Heart left ventricle (tissue), 16 donors: ENCODE results near the gene SP140. TPM values are rescaled to one million over a fixed set of nuclear protein-coding genes. Genes with fewer than 3 reads are reported as not detected.

ENCODE experiments used
- ATAC-seq, 4 donors: fragments of 200-7000 bp; cut with Tn5 transposase; one replicate each; pipeline ENCODE4 v1.9.1; 2020 to 2022; ENCODE audit warnings: moderate library complexity in 4 of 4, mild to moderate bottlenecking in 3 of 4, moderate number of reproducible peaks in 1 of 4
- DNase-seq, 5 donors: peaks; one replicate each; pipeline ENCODE4 v3.0.0-alpha.2; 2020
- H3K27ac ChIP-seq, 12 donors: fragments of 200-600 bp; sonication (generic) in 4 of 12; one replicate each; pipeline versions ENCODE4 v1.5.0 to v1.8.0; 2016 to 2022; ENCODE audit warnings: mild to moderate bottlenecking in 2 of 12
- H3K27me3 ChIP-seq, 9 donors: fragments of 200-600 bp; sonication (generic) in 2 of 9; one replicate each; pipeline versions ENCODE4 v1.5.1 to v1.8.0; 2016 to 2022; ENCODE audit warnings: mild to moderate bottlenecking in 3 of 9
- H3K36me3 ChIP-seq, 9 donors: fragments of 200-600 bp; sonication (generic) in 2 of 9; one replicate each; pipeline versions ENCODE4 v1.5.0 to v1.8.0; 2018 to 2022; ENCODE audit warnings: mild to moderate bottlenecking in 2 of 9
- H3K4me1 ChIP-seq, 12 donors: fragments of 200-600 bp; sonication (generic) in 4 of 12; one replicate each; pipeline versions ENCODE4 v1.5.0 to v1.8.0; 2016 to 2022; ENCODE audit warnings: mild to moderate bottlenecking in 3 of 12
- H3K4me3 ChIP-seq, 12 donors: fragments of 200-600 bp; sonication (generic) in 4 of 12; one replicate each; pipeline versions ENCODE4 v1.5.0 to v1.8.0; 2017 to 2022; ENCODE audit warnings: mild to moderate bottlenecking in 9 of 12, moderate library complexity in 4 of 12
- H3K9me3 ChIP-seq, 12 donors: fragments of 200-600 bp; sonication (generic) in 4 of 12; one replicate each; pipeline versions ENCODE4 v1.5.0 to v1.8.0; 2016 to 2022; ENCODE audit warnings: mild to moderate bottlenecking in 1 of 12
- POLR2A ChIP-seq, 2 donors: fragments of 450-650 bp; IDR thresholded peaks; one replicate each; pipeline ENCODE4 v1.6.1; 2017; ENCODE audit warnings: antibody characterized with exemption in 2 of 2, mild to moderate bottlenecking in 2 of 2, moderate library complexity in 2 of 2
- WGBS, 4 donors: extraction: QIAGEN DNeasy Blood & Tissue Kit in 2 of 4; methylation state at CpG; one replicate each; pipeline versions ENCODE4 v1.1.5 to v1.1.7; 2013 to 2018; 5-methylcytosine and 5-hydroxymethylcytosine counted together
- intact Hi-C, 10 donors: fragments of 100-400 bp; cut with DNase I; formaldehyde crosslinking; loops; one replicate each; pipeline versions ENCODE4 v1.11.1 to v1.14.2; 2022
- polyA plus RNA-seq, 2 donors: library from polyadenylated mRNA; stranded (reverse); fragments of 200-250 nt; gene quantifications; one replicate each; pipeline ENCODE4 v1.2.3, GENCODE V29; 2013
- total RNA-seq, 9 donors: library from RNA; depleted of rRNA in 2 of 9; stranded (reverse); fragments of >200 nt in 2 of 9; fragmentation: NEBNext Ultra II Directional in 3 of 9; extraction: Animal tissue kit (Norgen Biotek cat#: 25700) in 3 of 9; gene quantifications; one replicate each; pipeline versions ENCODE4 v1.1.0 to v1.2.4, GENCODE V29; 2016 to 2023
- TF ChIP-seq, protein P1 (sequence below), 12 donors: fragments of 200-600 bp; sonication (generic) in 4 of 12; IDR thresholded peaks; one replicate each; pipeline versions ENCODE4 v1.5.0 to v1.8.0; 2018 to 2022; ENCODE audit warnings: antibody characterized with exemption in 12 of 12, mild to moderate bottlenecking in 5 of 12
- donor health status: ischemic (EF 13 %, LVEDD 7.1; RV severe dilation, severe dysfunction).
- donor health status: healthy with polysubstance abuse.
- donor health status: DM: no; HTN: yes; CAD: no.
- donor health status: DM: no; HTN: no; CAD: no.
- donor health status: ischemic (EF 25% LVEDD 6.9; RV normal size, moderate dysfunction).
- donor health status: ischemic (EF 25% LVEDD 5.7; RV mildly dilated, moderate dysfunction).
- donor health status: healthy.
- donor health status: DM: yes; HTN: yes; CAD: no.
- donor health status: ischemic (EF 35%, LVEDD 5.7; RV mildly dilated, moderate dysfunction).
- donor health status: nonischemic (EF 11% LVEDD 7.7; RV severe dilation, severe dysfunction).
- donor health status: DM: yes; HTN: yes; CAD: no.
- donor health status: PGD.
- donor health status: ischemic (EF 29% LVEDD 5.4; RV normal size, mild dysfunction).
- donor health status: nonischemic (EF 23%, LVEDD 6.1; RV moderate dilation, normal function).

Gene SP140
- total and polyA plus RNA-seq, 11 donors = 0.46 to 9.6 (median 0.62) TPM

DNA sequence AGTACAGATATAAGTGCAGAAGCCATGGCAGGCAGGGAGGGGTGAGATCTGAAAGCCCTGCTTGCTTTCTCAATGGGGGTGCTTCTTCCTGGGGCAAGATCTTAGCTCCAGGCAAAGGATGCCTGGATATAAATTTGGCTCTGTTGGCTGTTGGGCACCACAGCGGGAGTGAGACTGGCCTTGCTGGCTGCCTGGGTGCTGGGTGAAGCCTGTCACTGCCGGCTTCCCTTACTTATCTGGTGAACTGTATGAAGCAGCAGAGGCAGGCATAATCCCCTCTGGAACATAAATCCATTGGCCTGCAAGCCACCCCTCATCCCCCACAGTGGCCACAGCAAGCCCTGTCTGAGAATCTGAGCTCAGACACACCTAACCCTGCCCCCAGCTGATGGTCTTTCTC lies 74.1 kb downstream of the SP140 start:
- no peak for TF ChIP-seq POLR2A (IDR thresholded peaks at IDR 0.05)
- Histone ChIP-seq H3K36me3 (no peaks in the 10 kb centered on the region), H3K27me3 (no peaks in the 10 kb centered on the region), H3K27ac (no peak overlapping the region), H3K4me3 (no peak overlapping the region), H3K4me1 (no peaks in the 10 kb centered on the region), H3K9me3 (peaks cover 0 to 38% (median 8%) of the 10 kb centered on the region in 12 donors)
- ATAC-seq = peak in 3 of 4 donors; percentile 47 to 61 (median 47)
- DNase-seq = no peak
- intact Hi-C loops = no loop called here
- 67 to 74% (median 72%) methylated on average over 2 of the region's 2 CpGs for WGBS, 4 donors

DNA sequence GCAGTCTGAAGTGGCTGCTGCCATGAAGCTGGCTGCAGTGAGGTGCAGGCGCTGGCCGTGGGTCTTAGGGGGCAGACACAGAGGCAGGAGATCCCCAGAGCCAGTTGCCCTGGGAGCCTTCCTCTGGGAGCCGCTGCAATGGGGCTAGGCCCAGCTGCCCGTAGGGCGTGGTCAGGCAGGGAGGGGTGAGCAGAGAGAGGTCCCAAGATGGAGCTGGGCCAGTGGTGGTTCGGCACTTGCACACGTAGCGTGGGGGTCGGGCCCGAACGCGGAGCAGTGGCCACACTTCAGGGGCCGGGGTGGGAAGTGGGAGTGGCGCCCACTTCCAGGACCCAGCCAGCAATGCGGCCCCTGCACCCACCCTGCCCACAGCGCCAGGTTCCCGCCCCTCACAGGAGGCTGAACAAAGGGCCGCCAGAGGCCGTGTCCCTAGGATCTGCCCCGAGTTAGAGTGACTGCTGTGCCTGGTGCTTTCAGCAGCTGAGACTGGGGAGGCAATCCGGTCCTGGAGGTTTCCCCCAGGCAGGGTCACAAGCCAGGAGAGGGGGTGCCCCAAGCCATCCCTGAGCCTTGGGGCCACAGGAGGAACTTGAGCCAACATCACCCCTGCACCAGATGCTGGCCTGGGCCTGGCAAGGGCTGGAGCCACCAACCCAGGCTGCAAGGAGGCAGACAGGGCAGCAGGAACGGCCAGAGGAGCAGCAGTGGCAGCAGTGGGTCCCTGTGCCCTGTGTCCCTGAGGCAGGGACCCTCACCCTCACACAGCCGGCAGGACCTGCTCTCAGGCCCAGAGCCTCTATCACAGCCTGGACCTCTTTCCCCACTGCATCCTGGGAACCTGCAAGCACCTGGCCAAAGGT lies 80.1 kb downstream of the SP140 start:
- ATAC-seq = peak in 1 of 4 donors; percentile 11

DNA sequence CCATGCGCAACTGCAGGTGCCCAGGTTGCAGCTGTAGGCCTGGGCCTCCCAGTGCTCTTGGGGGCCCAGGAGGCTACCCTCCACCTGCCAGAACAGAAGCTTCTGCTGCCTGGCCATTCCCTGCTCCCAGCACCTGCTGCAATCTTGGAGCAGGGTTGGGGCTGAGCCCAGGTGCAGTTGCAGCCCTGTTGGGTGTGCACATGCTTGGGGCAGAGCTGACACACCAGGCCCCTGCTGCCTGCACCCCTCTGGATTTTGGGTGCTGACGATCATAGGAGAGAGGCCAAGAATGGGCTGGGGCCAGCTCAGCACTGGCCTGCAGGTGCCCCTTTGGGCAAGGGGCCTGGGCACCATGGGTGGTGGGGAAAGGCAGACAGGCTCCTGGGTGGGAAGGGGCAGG lies 80.9 kb downstream of the SP140 start:
- WGBS, 4 donors = 48 to 100% (median 95%) methylated on average over 1 to 2 of the region's 2 CpGs; no CpG with 5 or more reads in 1 of the 4 donors
- intact Hi-C loops = no loop called here
- no peaks in the 10 kb centered on the region for H3K27me3 ChIP-seq
- H3K36me3 ChIP-seq = no peaks in the 10 kb centered on the region
- H3K4me1 ChIP-seq = no peaks in the 10 kb centered on the region
- H3K9me3 ChIP-seq = peaks cover 0 to 24% (median 1%) of the 10 kb centered on the region in 12 donors
- H3K27ac ChIP-seq = no peak overlapping the region
- TF ChIP-seq, protein P1, sequence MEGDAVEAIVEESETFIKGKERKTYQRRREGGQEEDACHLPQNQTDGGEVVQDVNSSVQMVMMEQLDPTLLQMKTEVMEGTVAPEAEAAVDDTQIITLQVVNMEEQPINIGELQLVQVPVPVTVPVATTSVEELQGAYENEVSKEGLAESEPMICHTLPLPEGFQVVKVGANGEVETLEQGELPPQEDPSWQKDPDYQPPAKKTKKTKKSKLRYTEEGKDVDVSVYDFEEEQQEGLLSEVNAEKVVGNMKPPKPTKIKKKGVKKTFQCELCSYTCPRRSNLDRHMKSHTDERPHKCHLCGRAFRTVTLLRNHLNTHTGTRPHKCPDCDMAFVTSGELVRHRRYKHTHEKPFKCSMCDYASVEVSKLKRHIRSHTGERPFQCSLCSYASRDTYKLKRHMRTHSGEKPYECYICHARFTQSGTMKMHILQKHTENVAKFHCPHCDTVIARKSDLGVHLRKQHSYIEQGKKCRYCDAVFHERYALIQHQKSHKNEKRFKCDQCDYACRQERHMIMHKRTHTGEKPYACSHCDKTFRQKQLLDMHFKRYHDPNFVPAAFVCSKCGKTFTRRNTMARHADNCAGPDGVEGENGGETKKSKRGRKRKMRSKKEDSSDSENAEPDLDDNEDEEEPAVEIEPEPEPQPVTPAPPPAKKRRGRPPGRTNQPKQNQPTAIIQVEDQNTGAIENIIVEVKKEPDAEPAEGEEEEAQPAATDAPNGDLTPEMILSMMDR (IDR thresholded peaks at IDR 0.05) = no peak
- TF ChIP-seq POLR2A (IDR thresholded peaks at IDR 0.05) = no peak
- ATAC-seq (peak in 2 of 4 donors; percentile 13 to 20), DNase-seq (no peak)
- H3K4me3 ChIP-seq = no peak overlapping the region

More for the DNA sequence above, 80.1 kb downstream of the SP140 start:
- Histone ChIP-seq H3K4me3 (no peak overlapping the region), H3K27ac (no peak overlapping the region), H3K36me3 (no peaks in the 10 kb centered on the region), H3K27me3 (no peaks in the 10 kb centered on the region), H3K9me3 (peaks cover 0 to 31% (median 6%) of the 10 kb centered on the region in 12 donors), H3K4me1 (no peaks in the 10 kb centered on the region)
- intact Hi-C loops = no loop called here
- TF ChIP-seq POLR2A (IDR thresholded peaks at IDR 0.05) = no peak
- TF ChIP-seq, protein P1 (IDR thresholded peaks at IDR 0.05) = no peak
- WGBS, 4 donors = 82 to 92% (median 90%) methylated on average over 12 to 23 of the region's 23 CpGs
- DNase-seq = no peak

DNA sequence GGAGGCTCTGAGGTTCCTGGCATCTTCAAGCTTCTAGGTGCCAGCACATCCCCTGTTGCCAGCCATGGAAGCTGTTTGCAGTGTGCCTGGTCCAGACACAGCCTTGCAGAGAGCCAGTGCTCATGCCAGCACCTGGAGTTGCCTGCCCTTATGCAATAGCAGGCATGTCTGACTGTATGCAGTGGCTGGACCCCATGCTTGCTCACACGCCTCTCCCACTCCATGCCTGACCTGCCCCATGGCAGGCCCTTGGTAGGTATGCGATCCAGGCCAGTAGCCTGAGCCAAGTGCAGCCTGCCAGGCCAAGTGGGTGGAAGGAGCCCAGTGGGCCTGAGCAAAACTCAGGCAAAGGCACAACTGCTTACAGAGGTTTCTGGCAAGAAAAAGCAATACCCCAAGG lies 81.9 kb downstream of the SP140 start:
- Histone ChIP-seq H3K9me3 (peaks cover 0 to 20% (median 0%) of the 10 kb centered on the region in 12 donors), H3K27ac (no peak overlapping the region), H3K36me3 (no peaks in the 10 kb centered on the region), H3K27me3 (no peaks in the 10 kb centered on the region), H3K4me3 (no peak overlapping the region), H3K4me1 (no peaks in the 10 kb centered on the region)
- TF ChIP-seq, protein P1 (IDR thresholded peaks at IDR 0.05) = no peak
- TF ChIP-seq POLR2A (IDR thresholded peaks at IDR 0.05) = no peak
- intact Hi-C loops = no loop called here
- no peak for DNase-seq
- peak in 2 of 4 donors; percentile 22 to 29 for ATAC-seq
- WGBS, 4 donors = 88 to 100% (median 91%) methylated on average over 1 to 2 of the region's 2 CpGs; no CpG with 5 or more reads in 1 of the 4 donors
